NCI-H187 (cell line): ENCODE results near the gene ZNF526.

Experiments
- DNase-seq, 2 experiments: peaks; one replicate each; lab custom pipeline; 2025; lab: John Stamatoyannopoulos, UW

The ZNF526 gene

DNA sequence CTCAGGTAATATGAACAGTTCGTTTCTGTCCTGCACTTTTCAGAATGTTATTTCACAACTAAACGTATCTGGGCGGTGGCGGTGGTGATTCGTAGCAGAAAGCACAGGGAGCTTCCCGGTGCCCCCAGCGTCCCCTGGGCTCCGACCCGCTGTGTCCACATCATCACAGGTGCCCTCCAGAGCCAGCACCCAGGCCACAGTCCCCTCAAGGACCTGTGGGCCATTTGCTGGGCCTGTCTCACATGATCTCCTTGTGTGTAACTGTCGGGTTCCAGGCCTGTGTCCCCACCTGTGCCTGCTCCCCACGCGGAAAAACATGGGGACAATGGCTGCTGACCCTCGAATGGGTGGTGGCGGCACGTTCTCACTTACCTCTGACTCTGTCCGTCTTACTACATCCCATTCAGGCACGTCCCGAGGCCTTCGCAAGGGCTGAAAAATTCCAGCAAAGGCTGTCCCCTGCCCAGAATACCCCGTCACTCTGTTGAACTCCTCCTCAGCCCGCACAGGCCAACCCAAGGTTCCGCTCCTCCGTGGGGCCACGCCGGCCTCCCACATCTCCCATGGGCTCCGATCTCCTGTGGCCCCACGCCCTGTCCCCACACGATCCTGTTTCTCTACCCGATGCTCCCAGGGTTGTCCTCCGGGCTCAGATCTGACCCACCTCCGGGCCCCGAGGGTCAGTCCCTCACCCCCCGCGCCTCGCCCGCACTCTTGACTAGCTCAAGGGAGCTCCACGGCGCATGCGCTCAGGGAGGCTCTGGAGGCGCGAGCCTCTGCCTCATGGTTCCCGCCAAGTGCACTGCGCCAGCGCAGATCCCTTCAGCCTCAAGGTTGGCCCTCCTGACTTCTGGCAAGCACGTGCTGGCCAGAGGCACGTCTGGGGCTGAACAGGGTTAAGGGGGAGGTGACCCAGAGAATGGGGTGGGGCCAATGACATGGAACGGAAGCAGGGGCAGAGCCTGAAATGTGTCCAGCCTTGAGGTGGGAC lies 23.8 kb upstream of the ZNF526 start:
- no peak for DNase-seq

GRCh38 chr19:42197375-42197817 lies 22.7 kb upstream of the ZNF526 start:
- no peak for DNase-seq

DNA sequence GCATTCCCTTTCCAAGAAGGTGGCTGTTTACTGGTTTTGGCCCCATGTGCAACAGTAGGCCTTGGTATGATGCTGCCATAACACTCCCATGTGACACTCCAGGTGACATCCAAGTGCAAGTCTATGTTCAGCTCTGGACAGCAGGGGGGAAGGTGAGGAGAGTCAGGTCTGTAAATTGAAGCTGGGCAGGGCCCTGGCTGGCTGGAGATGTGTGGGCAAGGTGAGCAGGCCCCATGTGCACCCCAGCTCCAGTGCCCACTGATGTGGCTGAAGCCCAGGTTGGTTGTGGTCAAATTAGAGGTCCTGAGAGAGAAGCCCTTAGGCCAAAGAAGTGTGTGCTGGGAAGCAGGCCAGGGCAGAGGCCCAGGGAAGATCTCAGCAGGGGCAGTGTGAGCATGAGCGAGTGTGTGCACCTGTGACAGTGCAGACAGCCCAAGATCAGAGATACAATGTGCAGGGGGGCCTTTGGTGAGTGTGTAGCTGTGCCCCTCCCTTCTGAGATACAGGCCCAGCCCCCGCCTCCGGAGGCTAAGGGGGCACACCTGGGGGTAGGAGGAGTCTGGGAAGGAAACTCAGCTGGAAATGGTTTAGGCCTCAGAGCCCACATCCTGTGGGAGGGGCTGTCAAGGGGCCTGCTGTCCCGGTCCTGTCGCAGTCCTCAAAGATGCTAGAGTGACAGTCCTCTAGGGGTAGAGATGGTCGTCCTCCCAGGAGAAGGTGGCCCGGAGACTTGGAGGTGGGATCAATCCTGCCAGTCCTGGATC lies 21.3 kb upstream of the ZNF526 start:
- no peak for DNase-seq

DNA sequence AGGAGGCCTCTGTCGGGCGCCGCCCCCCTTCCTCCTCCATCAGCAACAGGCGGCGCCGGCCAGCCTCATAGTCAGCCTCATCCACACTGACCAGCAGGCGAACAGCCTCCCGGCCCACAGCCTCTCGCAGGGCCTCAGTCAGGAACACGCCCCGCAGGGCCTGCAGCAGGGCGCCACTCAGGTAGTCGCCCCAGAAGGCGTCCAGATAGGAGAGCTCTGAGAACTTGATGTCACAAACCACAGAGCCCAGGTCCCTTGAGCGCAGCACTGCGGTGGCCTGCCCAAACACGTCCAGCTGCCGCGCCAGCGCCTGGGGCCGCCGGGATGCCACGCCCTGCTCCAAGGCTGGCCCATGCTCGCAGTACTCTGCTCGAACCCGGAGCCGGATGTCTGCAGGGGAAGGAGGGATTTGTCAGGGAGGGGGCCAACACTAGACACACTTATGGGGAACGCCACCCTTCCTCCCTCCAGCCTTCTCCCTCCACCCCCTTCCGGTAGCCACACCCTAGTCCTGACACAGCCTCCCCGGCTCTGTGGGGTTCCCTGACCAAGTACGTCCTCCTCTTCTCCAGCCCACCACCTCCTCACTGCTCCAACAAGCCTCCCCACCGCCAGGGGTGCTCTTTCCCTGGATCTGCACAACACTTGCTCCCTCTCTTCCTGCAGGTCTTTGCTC lies 20.5 kb upstream of the ZNF526 start:
- DNase-seq: peak; percentile 15 to 55

GRCh38 chr19:42200116-42200715 lies 19.9 kb upstream of the ZNF526 start:
- no peak for DNase-seq

DNA sequence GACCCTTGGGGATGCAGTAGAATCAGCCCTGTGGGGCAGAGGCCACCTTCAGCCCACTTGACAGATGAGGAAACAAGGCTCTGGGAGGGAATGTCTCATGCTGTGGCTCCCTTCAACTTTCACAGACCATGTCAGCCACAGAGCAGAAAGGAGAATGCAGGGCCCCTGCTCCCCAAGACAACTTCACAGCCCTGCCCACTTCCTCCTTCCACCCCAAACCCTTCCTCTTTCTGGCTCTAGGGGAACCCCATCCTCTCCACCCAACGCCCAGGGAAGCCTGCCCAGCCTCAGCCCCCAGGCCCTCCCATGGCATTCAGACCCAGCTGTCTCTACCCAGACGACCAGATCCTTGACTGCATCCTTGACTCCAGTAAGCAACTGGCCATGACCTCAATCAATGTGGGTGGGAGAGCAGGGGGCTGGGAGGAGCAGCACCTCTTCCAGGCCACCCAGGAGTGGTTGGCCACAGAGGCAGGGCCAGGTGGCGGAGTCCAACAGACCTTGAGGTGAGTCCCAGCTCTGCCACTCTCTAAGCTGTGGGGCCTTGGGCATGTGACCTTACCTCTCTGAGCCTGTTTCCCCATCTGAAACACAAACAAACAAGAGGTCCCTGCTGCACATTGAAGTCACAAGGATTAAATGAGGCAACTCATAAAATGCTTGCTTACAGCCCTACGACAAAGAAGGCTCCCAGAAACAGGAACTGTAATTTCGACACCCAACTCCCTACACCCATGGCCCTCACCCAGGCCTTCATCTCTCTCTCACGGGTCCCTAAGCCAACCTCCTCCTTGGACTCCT lies 18.4 kb upstream of the ZNF526 start:
- DNase-seq: no peak

DNA sequence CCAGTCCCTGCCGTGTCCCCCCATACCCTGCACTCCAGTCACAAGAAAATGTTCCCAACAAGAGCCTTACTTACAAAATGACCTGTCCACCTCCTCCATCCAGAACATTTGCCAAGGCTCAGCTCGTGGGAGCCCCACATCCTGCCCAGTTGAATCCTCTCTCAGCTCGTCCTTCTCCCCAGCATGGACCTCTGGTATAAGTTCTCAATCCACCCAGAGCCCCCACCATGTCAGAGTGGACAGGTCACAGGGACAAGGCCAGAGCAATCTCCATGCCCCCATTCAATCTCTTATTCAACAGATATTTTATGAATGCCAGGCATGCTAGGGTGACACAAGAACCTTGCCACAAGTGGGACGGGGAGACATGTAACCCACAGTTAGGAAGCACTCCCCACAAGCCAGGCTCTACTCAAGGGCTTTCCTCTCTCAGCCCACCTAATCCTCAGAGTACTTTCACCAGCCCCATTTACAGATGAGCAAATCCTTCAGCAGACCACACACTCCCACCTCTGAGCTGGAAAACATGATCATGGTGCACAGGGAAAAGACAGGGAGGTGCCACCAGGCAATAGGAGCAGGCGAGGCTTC lies 17.7 kb upstream of the ZNF526 start:
- no peak for DNase-seq

- no peak for DNase-seq
These were observed 16.4 kb upstream of the ZNF526 start for GRCh38 chr19:42203700-42204099.

GRCh38 chr19:42204664-42205063 lies 15.4 kb upstream of the ZNF526 start:
- no peak for DNase-seq

GRCh38 chr19:42206871-42207755 lies 13.0 kb upstream of the ZNF526 start:
- no peak for DNase-seq

DNA sequence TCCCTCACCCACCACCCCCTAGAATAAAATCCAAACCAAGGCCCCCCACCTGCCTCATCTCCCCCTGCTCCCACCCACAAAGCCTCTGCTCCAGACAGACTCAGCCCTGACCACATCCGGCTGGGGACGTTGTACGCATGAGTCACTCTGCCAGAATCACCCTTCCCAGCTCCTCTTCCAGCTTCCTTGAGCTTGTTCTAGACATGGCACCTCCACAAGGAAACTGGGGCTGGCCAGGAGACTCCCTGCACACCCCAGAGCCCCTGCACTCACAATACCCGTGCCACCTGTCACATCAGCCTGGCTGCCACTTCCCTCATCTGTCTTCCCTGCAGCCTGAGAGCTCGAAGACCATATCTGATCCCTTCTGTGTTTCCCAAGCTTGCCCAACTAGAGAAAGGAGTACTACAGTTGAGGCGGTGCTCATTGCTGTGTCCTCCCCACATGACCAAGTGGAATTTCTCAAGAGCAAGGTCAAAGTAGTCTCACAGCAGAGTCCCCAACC lies 12.3 kb upstream of the ZNF526 start:
- no peak for DNase-seq

DNA sequence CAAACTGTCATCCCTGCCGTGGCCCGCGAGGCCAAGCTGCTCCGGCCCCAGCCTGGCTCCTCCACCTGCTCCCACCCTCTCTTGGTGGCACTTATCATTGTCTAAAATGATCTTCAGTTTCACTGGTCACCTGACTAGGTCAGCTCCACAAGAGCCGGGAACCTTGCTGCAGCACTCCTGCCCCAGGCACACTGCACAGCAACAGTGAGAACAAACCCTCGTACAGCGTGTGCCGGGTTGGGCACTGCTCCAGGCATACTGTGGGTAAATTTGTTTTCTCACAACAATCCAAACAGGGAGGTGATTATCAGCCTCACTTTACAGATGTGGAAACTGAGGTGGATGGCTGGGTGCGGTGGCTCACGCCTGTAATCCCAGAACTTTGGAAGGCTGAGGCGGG lies 11.5 kb upstream of the ZNF526 start:
- no peak for DNase-seq

- DNase-seq: no peak
These were observed 7.2 kb upstream of the ZNF526 start for GRCh38 chr19:42212886-42213285.

DNA sequence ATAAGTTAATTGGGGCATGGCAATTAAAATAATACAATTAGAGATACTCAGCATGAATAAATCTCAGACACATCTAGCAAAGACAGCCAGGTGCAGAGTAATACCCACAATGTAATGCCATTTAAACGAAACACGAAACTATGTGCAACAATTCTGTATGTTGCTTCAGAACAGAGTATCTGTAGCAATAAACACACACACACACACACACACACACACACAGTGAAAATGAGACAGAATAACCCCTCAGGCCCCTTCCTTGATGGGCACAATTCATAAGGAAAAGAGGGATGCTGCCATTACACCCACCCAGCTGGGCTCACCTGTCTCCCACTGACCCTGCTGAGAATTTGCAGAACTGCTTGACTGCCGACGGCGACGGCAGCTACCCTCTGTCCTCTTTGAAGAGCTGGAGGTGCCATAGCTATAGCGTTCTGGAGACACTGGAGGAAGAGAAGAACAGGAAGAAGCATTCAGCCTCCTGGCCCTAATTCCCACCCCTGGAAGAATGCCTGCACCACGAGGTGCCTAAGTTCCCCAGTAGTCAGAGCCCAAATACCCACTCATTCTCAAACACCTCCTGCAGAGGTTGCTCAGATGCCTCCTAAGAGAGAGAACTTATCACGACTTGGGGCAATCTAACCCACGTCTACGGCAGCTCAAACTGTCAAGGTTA lies 5.2 kb upstream of the ZNF526 start:
- DNase-seq: no peak

DNA sequence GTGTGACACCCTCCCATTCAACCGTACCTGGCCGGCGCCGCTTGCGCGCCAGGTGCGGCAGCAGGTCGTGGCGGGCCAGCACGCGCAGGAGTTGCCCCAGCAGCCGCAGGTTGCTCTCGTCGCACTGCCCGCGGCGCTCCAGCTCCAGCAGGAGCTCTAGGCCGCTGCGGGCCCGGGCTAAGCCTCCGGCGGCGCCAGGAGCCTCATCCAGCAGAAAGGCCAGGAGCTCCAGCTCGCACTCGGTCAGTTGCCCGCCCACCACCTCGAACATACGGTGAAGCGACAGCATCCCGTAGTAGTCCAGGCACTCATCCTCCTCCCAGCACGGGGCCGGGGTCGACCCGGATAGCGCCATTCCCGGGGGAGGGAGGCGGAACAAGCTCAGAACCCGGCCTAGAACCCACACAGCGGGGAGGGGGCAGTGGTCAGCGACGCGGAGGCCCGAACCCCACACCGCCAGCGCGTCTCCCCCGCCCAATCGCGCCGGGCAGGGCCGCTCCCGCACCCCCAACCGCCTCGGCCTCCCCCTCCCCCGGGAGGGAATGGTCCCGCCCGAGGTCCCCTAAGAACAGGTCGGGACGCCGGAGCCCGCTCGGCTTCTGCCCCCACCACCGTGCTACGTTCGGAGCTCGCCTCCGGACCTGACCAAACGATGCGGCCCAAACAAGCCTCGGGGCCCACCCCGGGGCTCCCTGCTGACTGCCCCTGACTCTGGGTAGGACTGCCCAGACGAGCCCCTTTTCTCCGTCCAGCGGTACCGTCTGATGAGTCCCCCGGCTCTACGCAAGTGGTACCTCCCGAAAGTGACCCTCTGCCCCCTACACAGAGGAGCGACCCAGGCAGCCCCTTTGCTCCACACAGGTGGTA lies 3.2 kb upstream of the ZNF526 start:
- no peak for DNase-seq

DNA sequence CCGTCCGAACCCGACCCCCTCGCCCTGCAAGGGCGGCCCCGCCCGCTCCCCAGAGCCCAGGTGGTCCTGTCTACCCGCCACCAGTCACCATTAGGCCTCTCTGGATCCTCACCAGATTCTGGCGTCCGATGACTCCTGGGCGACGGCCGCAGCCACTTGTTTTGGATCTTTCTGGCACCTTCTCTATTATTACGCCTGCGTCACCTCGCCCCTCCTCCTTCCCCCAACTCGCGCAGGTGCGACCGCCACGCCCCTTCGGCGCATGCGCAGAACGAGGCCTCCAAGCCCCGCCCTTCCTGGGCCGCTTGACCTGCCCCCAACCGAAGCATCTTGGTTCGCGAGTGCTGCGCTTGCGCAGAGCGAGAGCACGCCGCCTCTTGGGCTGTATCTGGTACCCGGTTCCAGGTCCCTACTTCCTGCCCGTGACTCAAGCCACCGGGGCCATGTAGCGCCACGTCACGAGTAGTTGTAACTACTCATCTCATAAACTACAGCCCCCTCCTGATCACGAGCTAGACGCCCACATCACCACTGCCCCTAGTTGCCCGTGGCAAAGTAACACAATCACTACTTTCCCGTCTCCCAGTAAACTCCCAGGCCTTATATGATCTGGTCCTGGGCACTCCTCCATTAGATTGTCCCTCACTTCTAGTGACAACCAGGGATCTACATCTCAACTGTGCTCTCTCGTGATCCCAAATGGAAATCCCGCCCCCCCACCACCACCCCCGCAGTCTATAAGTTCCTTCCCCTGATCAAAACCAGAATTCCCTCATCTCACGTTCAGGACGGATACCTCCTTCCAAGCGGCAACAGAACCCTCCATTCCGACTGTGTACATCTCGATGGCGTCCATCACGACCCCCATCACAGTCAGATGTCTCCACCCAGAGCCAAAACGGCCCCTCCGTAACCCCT lies 2.3 kb upstream of the ZNF526 start, which contains the start of gene DEDD2:
Gene DEDD2 (minus strand): TSS at position 158 of the 918 bp plus-strand sequence. CDS start 670 bp downstream, outside the sequence.
- peak; percentile 95 to 98 for DNase-seq

- no peak for DNase-seq
These were observed 612 bp downstream of the ZNF526 start for GRCh38 chr19:42220751-42221097.
